Measurements from ENCODE around the gene ADGB. TPM values are rescaled to one million over a fixed set of nuclear protein-coding genes. Genes with fewer than 3 reads are reported as not detected.
"Not testable (repeated sequence)": the region's sequence is repeated elsewhere in the genome, so short reads cannot be mapped to it uniquely, and the experiment has no call there.

The ADGB gene
- total RNA-seq (not detected), polyA plus RNA-seq (not detected)

- H3K9me3 Mint-ChIP-seq = peaks cover 0 to 2% (median 0%) of the 10 kb centered on the region in 8 donors
- no peaks in the 10 kb centered on the region for H3K36me3 ChIP-seq (ENCODE audit: insufficient read depth, low read length)
- H3K27me3 ChIP-seq (ENCODE audit: insufficient read depth, low read length) = no peaks in the 10 kb centered on the region
- no peak within 1 kb of the TSS for H3K4me3 ChIP-seq (ENCODE audit: low read length in 2 of 2)
- no peaks in the 10 kb centered on the region for H3K9me3 ChIP-seq (ENCODE audit: control insufficient read depth in 1 of 2, low read length in 2 of 2)
- ChIA-PET CTCF (ENCODE audit: partially characterized antibody) (no interaction called here), POLR2A (ENCODE audit: partially characterized antibody) (no interaction called here)
- H3K27ac ChIP-seq (ENCODE audit: low read depth, low read length) = no peak within 1 kb of the TSS
- DNase-seq = no peak
- no peaks in the 10 kb centered on the region for H3K36me3 Mint-ChIP-seq
- peaks cover 2 to 6% (median 5%) of the 10 kb centered on the region in 4 donors for H3K4me1 Mint-ChIP-seq
- no peaks in the 10 kb centered on the region for H3K4me1 ChIP-seq (ENCODE audit: insufficient read depth, low read length)
- peaks cover 5 to 6% of the 10 kb centered on the region in 2 donors for H3K27me3 Mint-ChIP-seq
- H3K27ac Mint-ChIP-seq = no peak within 1 kb of the TSS
- intact Hi-C loops (cut with micrococcal nuclease) = no loop called here
- H3K4me3 Mint-ChIP-seq = peak within 1 kb of the TSS in 3 of 8 donors; percentile 11 to 49 (median 34)
Measured at GRCh38 chr6:146598772-146599405, at the start of gene ADGB. TSS of gene ADGB (plus strand) at chr6:146598972. CDS start at chr6:146599041, 69 bp downstream.

GRCh38 chr6:146550911-146551310, 47.9 kb upstream of the ADGB start:
- Histone ChIP-seq H3K36me3 (ENCODE audit: insufficient read depth, low read length) (no peaks in the 10 kb centered on the region), H3K27me3 (ENCODE audit: insufficient read depth, low read length) (peaks cover 3% of the 10 kb centered on the region), H3K4me1 (ENCODE audit: insufficient read depth, low read length) (no peaks in the 10 kb centered on the region), H3K9me3 (ENCODE audit: control insufficient read depth in 1 of 2, low read length in 2 of 2) (no peaks in the 10 kb centered on the region), H3K27ac (ENCODE audit: low read depth, low read length) (no peak overlapping the region), H3K4me3 (ENCODE audit: low read length in 2 of 2) (no peak overlapping the region)
- ChIA-PET CTCF (ENCODE audit: partially characterized antibody) (no interaction called here), POLR2A (ENCODE audit: partially characterized antibody) (no interaction called here)
- Mint-ChIP-seq H3K36me3 (no peaks in the 10 kb centered on the region), H3K27me3 (peaks cover 0 to 1% of the 10 kb centered on the region in 2 donors), H3K4me3 (no peak overlapping the region), H3K9me3 (peaks cover 0 to 4% (median 0%) of the 10 kb centered on the region in 8 donors), H3K4me1 (no peaks in the 10 kb centered on the region), H3K27ac (no peak overlapping the region)
- intact Hi-C loops (cut with micrococcal nuclease) = no loop called here
- no peak for DNase-seq

- no peak for DNase-seq
- no peaks in the 10 kb centered on the region for H3K9me3 ChIP-seq (ENCODE audit: control insufficient read depth in 1 of 2, low read length in 2 of 2)
- H3K27ac ChIP-seq (ENCODE audit: low read depth, low read length) = no peak overlapping the region
- CTCF ChIA-PET (ENCODE audit: partially characterized antibody) = no interaction called here
- no peaks in the 10 kb centered on the region for H3K4me1 Mint-ChIP-seq
- peaks cover 0 to 1% of the 10 kb centered on the region in 2 donors for H3K27me3 Mint-ChIP-seq
- no peak overlapping the region for H3K4me3 Mint-ChIP-seq
- peaks cover under 1% of the 10 kb centered on the region for H3K27me3 ChIP-seq (ENCODE audit: insufficient read depth, low read length)
- H3K36me3 ChIP-seq (ENCODE audit: insufficient read depth, low read length) = no peaks in the 10 kb centered on the region
- H3K4me1 ChIP-seq (ENCODE audit: insufficient read depth, low read length) = no peaks in the 10 kb centered on the region
- H3K36me3 Mint-ChIP-seq = no peaks in the 10 kb centered on the region
- peaks cover 0 to 4% (median 0%) of the 10 kb centered on the region in 8 donors for H3K9me3 Mint-ChIP-seq
- intact Hi-C loops (cut with micrococcal nuclease) = no loop called here
- POLR2A ChIA-PET (ENCODE audit: partially characterized antibody) = no interaction called here
- H3K27ac Mint-ChIP-seq = no peak overlapping the region
- no peak overlapping the region for H3K4me3 ChIP-seq (ENCODE audit: low read length in 2 of 2)
Measured at GRCh38 chr6:146551545-146551944, 47.2 kb upstream of the ADGB start.

- intact Hi-C loops (cut with micrococcal nuclease) = no loop called here
- peaks cover 0 to 1% of the 10 kb centered on the region in 2 donors for H3K27me3 Mint-ChIP-seq
- H3K36me3 ChIP-seq (ENCODE audit: insufficient read depth, low read length) = no peaks in the 10 kb centered on the region
- CTCF ChIA-PET (ENCODE audit: partially characterized antibody) = no interaction called here
- no peak overlapping the region for H3K27ac Mint-ChIP-seq
- H3K4me1 ChIP-seq (ENCODE audit: insufficient read depth, low read length) = no peaks in the 10 kb centered on the region
- H3K36me3 Mint-ChIP-seq = no peaks in the 10 kb centered on the region
- no peak overlapping the region for H3K4me3 Mint-ChIP-seq
- peaks cover 0 to 4% (median 0%) of the 10 kb centered on the region in 8 donors for H3K9me3 Mint-ChIP-seq
- no peak overlapping the region for H3K4me3 ChIP-seq (ENCODE audit: low read length in 2 of 2)
- H3K27ac ChIP-seq (ENCODE audit: low read depth, low read length) = no peak overlapping the region
- no peak for DNase-seq
- no peaks in the 10 kb centered on the region for H3K27me3 ChIP-seq (ENCODE audit: insufficient read depth, low read length)
- no peaks in the 10 kb centered on the region for H3K9me3 ChIP-seq (ENCODE audit: control insufficient read depth in 1 of 2, low read length in 2 of 2)
- no peaks in the 10 kb centered on the region for H3K4me1 Mint-ChIP-seq
- POLR2A ChIA-PET (ENCODE audit: partially characterized antibody) = no interaction called here
Measured at GRCh38 chr6:146553377-146554135, 45.2 kb upstream of the ADGB start.

GRCh38 chr6:146560607-146561006, 38.2 kb upstream of the ADGB start:
- Histone ChIP-seq H3K27me3 (ENCODE audit: insufficient read depth, low read length) (no peaks in the 10 kb centered on the region), H3K4me1 (ENCODE audit: insufficient read depth, low read length) (no peaks in the 10 kb centered on the region), H3K36me3 (ENCODE audit: insufficient read depth, low read length) (no peaks in the 10 kb centered on the region), H3K27ac (ENCODE audit: low read depth, low read length) (no peak overlapping the region), H3K9me3 (ENCODE audit: control insufficient read depth in 1 of 2, low read length in 2 of 2) (no peaks in the 10 kb centered on the region), H3K4me3 (ENCODE audit: low read length in 2 of 2) (no peak overlapping the region)
- H3K9me3 Mint-ChIP-seq = peaks cover 0 to 1% (median 0%) of the 10 kb centered on the region in 8 donors
- no peaks in the 10 kb centered on the region for H3K4me1 Mint-ChIP-seq
- no peaks in the 10 kb centered on the region for H3K36me3 Mint-ChIP-seq
- ChIA-PET CTCF (ENCODE audit: partially characterized antibody) (no interaction called here), POLR2A (ENCODE audit: partially characterized antibody) (no interaction called here)
- DNase-seq = no peak
- intact Hi-C loops (cut with micrococcal nuclease) = no loop called here
- H3K27me3 Mint-ChIP-seq = no peaks in the 10 kb centered on the region
- H3K4me3 Mint-ChIP-seq = no peak overlapping the region
- no peak overlapping the region for H3K27ac Mint-ChIP-seq

GRCh38 chr6:146566661-146567060, 32.1 kb upstream of the ADGB start:
- CTCF ChIA-PET (ENCODE audit: partially characterized antibody); H3K9me3 ChIP-seq (ENCODE audit: control insufficient read depth in 1 of 2, low read length in 2 of 2); H3K4me1 Mint-ChIP-seq; intact Hi-C loops (cut with micrococcal nuclease); POLR2A ChIA-PET (ENCODE audit: partially characterized antibody); DNase-seq; H3K27ac ChIP-seq (ENCODE audit: low read depth, low read length); H3K4me3 Mint-ChIP-seq; H3K27me3 Mint-ChIP-seq; H3K4me1 ChIP-seq (ENCODE audit: insufficient read depth, low read length); H3K36me3 ChIP-seq (ENCODE audit: insufficient read depth, low read length); H3K36me3 Mint-ChIP-seq; H3K4me3 ChIP-seq (ENCODE audit: low read length in 2 of 2); H3K27me3 ChIP-seq (ENCODE audit: insufficient read depth, low read length): not testable (repeated sequence)
- Mint-ChIP-seq H3K9me3 (peaks cover 3 to 24% (median 12%) of the 10 kb centered on the region in 8 donors), H3K27ac (peak overlapping the region in 1 of 7 donors; percentile 48)

GRCh38 chr6:146568619-146569018, 30.2 kb upstream of the ADGB start:
- H3K36me3 Mint-ChIP-seq; H3K4me3 ChIP-seq (ENCODE audit: low read length in 2 of 2); H3K27ac ChIP-seq (ENCODE audit: low read depth, low read length); H3K4me1 ChIP-seq (ENCODE audit: insufficient read depth, low read length); POLR2A ChIA-PET (ENCODE audit: partially characterized antibody); DNase-seq; H3K27ac Mint-ChIP-seq; intact Hi-C loops (cut with micrococcal nuclease); H3K4me3 Mint-ChIP-seq; H3K9me3 ChIP-seq (ENCODE audit: control insufficient read depth in 1 of 2, low read length in 2 of 2); H3K27me3 ChIP-seq (ENCODE audit: insufficient read depth, low read length); H3K4me1 Mint-ChIP-seq; H3K36me3 ChIP-seq (ENCODE audit: insufficient read depth, low read length); H3K27me3 Mint-ChIP-seq; CTCF ChIA-PET (ENCODE audit: partially characterized antibody): not testable (repeated sequence)
- H3K9me3 Mint-ChIP-seq = peaks cover 3 to 24% (median 14%) of the 10 kb centered on the region in 8 donors
